ENCODE results near the gene CD70. TPM values are rescaled to one million over a fixed set of nuclear protein-coding genes. Genes with fewer than 3 reads are reported as not detected.

CD70 gene
- total and polyA plus RNA-seq, 8 donors, result 0.18 TPM; not detected in 7

GRCh38 chr19:6577476-6578125 is 13.3 kb downstream of the CD70 start:
- H3K4me3 ChIP-seq, result no peak overlapping the region
- H3K36me3 ChIP-seq, result no peaks in the 10 kb centered on the region
- H3K27ac ChIP-seq, result peak overlapping the region in 1 of 5 donors; percentile 38
- 67 to 86% (median 70%) methylated on average over 5 of the region's 5 CpGs for WGBS, 5 donors
- H3K27me3 ChIP-seq, result peaks cover 0 to 25% (median 0%) of the 10 kb centered on the region in 3 donors
- TF ChIP-seq POLR2A (IDR thresholded peaks at IDR 0.05) (no peak), POLR2AphosphoS5 (IDR thresholded peaks at IDR 0.05) (no peak), EP300 (IDR thresholded peaks at IDR 0.05) (no peak), CTCF (IDR thresholded peaks at IDR 0.05) (no peak)
- peak in 1 of 2 donors; percentile 27 for DNase-seq
- H3K4me1 ChIP-seq, result no peaks in the 10 kb centered on the region
- no peaks in the 10 kb centered on the region for H3K9me3 ChIP-seq
- intact Hi-C loops (cut with DNase I; ENCODE audit: low total_unique reads), result no loop called here

GRCh38 chr19:6576869-6577475 is 14.0 kb downstream of the CD70 start:
- no peak overlapping the region for H3K27ac ChIP-seq
- H3K36me3 ChIP-seq, result no peaks in the 10 kb centered on the region
- no peak for TF ChIP-seq EP300 (IDR thresholded peaks at IDR 0.05)
- no peak for TF ChIP-seq POLR2AphosphoS5 (IDR thresholded peaks at IDR 0.05)
- no peak for TF ChIP-seq POLR2A (IDR thresholded peaks at IDR 0.05)
- no peak for TF ChIP-seq CTCF (IDR thresholded peaks at IDR 0.05)
- H3K4me1 ChIP-seq, result no peaks in the 10 kb centered on the region
- H3K9me3 ChIP-seq, result peaks cover 0 to 3% (median 0%) of the 10 kb centered on the region in 4 donors
- intact Hi-C loops (cut with DNase I; ENCODE audit: low total_unique reads), result no loop called here
- DNase-seq, result no peak
- 42 to 61% (median 47%) methylated on average over 5 of the region's 5 CpGs for WGBS, 5 donors
- H3K27me3 ChIP-seq, result peaks cover 0 to 28% (median 4%) of the 10 kb centered on the region in 3 donors
- no peak overlapping the region for H3K4me3 ChIP-seq

DNA sequence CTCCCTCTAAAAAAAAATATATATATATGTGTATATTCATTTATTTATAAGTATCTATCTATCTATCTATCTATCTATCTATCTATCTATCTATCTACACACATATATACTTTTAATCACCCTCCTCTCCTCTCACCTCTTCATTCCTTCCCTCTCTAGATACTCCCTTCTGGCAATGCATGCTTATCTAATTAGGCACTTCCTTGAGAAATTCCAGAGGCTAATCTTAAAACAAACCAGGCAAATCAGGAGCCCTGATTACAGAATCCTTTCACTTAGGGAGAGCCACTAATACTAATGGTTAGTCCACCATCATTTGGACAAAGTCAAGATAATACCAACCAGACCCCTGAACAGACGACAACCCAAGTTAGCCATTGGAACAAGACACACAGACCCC is 17.6 kb downstream of the CD70 start:
- Histone ChIP-seq H3K27me3 (peaks cover 0 to 34% (median 4%) of the 10 kb centered on the region in 3 donors), H3K27ac (no peak overlapping the region), H3K36me3 (no peaks in the 10 kb centered on the region), H3K9me3 (peaks cover 0 to 14% (median 5%) of the 10 kb centered on the region in 4 donors), H3K4me1 (no peaks in the 10 kb centered on the region), H3K4me3 (no peak overlapping the region)
- TF ChIP-seq POLR2A (IDR thresholded peaks at IDR 0.05), result no peak
- TF ChIP-seq CTCF (IDR thresholded peaks at IDR 0.05), result no peak
- no peak for DNase-seq
- intact Hi-C loops (cut with DNase I; ENCODE audit: low total_unique reads), result no loop called here
- WGBS, 5 donors, result 47 to 85% (median 62%) methylated on average over 1 of the region's 1 CpG

- Histone ChIP-seq H3K4me1 (no peaks in the 10 kb centered on the region), H3K27ac (no peak overlapping the region), H3K27me3 (peaks cover 0 to 38% (median 4%) of the 10 kb centered on the region in 3 donors), H3K36me3 (no peaks in the 10 kb centered on the region), H3K4me3 (no peak overlapping the region), H3K9me3 (peaks cover 0 to 14% (median 10%) of the 10 kb centered on the region in 4 donors)
- WGBS, 5 donors, result 44 to 60% (median 53%) methylated on average over 4 of the region's 4 CpGs
- intact Hi-C loops (cut with DNase I; ENCODE audit: low total_unique reads), result no loop called here
- TF ChIP-seq CTCF (IDR thresholded peaks at IDR 0.05) (no peak), EP300 (IDR thresholded peaks at IDR 0.05) (no peak), POLR2AphosphoS5 (IDR thresholded peaks at IDR 0.05) (no peak), POLR2A (IDR thresholded peaks at IDR 0.05) (no peak)
- DNase-seq, result peak in 1 of 2 donors; percentile 13
Measured at GRCh38 chr19:6572217-6572616, 18.7 kb downstream of the CD70 start.

Data from stomach (tissue), 9 donors.